ENCODE results near the gene LSAMP.

The LSAMP gene

GRCh38 chr3:116155841-116156240 is 289.4 kb downstream of the LSAMP start:
- no peak for DNase-seq

- no peak for DNase-seq
Measured at GRCh38 chr3:116154389-116154788, 290.9 kb downstream of the LSAMP start.

- DNase-seq, result no peak
Measured at GRCh38 chr3:116153174-116153573, 292.1 kb downstream of the LSAMP start.

GRCh38 chr3:116150655-116151167 is 294.6 kb downstream of the LSAMP start:
- no peak for DNase-seq

- no peak for DNase-seq
Measured at GRCh38 chr3:116148881-116149851, 296.1 kb downstream of the LSAMP start.

- no peak for DNase-seq
Measured at GRCh38 chr3:116145613-116146012, 299.7 kb downstream of the LSAMP start.

- DNase-seq, result no peak
Measured at GRCh38 chr3:116141724-116142123, 303.6 kb downstream of the LSAMP start.

- DNase-seq, result peak; percentile 12
Measured at GRCh38 chr3:116140100-116140689, 305.1 kb downstream of the LSAMP start.

- no peak for DNase-seq
Measured at GRCh38 chr3:116139641-116140040, 305.6 kb downstream of the LSAMP start.

GRCh38 chr3:116135457-116136085 is 309.7 kb downstream of the LSAMP start:
- no peak for DNase-seq

- no peak for DNase-seq
Measured at GRCh38 chr3:116129187-116129946, 315.9 kb downstream of the LSAMP start.

GRCh38 chr3:116127464-116127863 is 317.8 kb downstream of the LSAMP start:
- DNase-seq, result no peak

GRCh38 chr3:116124166-116124565 is 321.1 kb downstream of the LSAMP start:
- DNase-seq, result no peak

GRCh38 chr3:116118475-116119169 is 326.7 kb downstream of the LSAMP start:
- DNase-seq, result no peak

- no peak for DNase-seq
Measured at GRCh38 chr3:116114586-116114985, 330.7 kb downstream of the LSAMP start.

- no peak for DNase-seq
Measured at GRCh38 chr3:116112696-116113095, 332.6 kb downstream of the LSAMP start.

GRCh38 chr3:116111765-116112164 is 333.5 kb downstream of the LSAMP start:
- DNase-seq, result no peak

- no peak for DNase-seq
Measured at GRCh38 chr3:116103868-116104530, 341.3 kb downstream of the LSAMP start.

GRCh38 chr3:116102037-116102436 is 343.2 kb downstream of the LSAMP start:
- no peak for DNase-seq

GRCh38 chr3:116097226-116097625 is 348.1 kb downstream of the LSAMP start:
- DNase-seq, result no peak

GRCh38 chr3:116096631-116097030 is 348.7 kb downstream of the LSAMP start:
- DNase-seq, result no peak

GRCh38 chr3:116093374-116093773 is 351.9 kb downstream of the LSAMP start:
- no peak for DNase-seq
